HuH-7.5 (cell line): Measurements from ENCODE around the gene FTH1.
"Not testable (repeated sequence)": the region's sequence is repeated elsewhere in the genome, so short reads cannot be mapped to it uniquely, and the experiment has no call there.

Experiments used
- DNase-seq: peaks from one replicate; pipeline ENCODE4 v3.0.0; 2011; ENCODE audit warnings: low spot score

FTH1 gene

DNA sequence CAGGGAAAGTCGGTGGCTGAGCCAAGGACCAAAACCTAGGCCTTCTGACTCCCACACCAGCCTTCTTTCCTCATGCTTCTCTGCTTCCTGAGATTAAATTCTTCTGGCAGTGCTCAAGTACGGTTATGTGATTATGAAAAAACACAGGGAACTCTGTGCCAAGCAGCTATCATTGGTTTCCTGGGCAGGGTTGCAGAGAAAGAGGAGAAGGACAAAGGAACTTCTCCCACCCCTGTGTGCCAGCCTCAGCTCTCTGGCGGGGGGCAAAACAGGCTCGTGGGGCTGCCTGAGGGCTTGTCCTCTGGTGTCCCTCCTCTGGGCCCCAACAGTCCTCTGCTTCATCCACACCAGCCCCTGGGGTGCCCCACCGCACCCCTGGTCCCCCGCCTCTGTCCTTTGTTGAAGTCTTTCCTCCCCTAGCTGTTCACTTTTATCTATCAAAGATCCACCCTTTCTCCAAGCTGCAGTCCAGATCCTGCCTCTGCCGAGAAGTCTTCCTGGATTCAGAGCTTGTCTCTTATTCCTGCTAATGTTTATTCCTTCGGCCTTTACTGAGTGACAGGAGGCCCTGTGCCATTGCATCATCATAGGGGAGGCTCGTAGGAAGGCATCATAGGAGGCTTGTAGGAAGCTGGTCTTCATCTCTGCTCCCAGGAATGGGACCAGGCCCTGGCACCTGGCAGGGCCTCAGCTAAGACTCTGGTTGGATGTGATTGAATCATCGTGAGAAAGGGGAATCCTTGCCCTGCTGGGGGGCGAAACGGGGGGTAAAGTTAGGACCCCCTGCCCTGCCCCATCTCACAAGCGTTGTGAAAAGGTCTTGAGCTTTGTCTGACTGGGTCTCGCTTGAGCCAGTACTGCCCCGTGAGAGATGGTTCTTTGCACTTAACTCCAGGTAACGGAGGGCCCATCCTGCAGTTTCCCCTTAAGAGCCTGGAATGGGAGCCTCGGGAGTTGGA is 11.5 kb upstream of the FTH1 start:
- no peak for DNase-seq

DNA sequence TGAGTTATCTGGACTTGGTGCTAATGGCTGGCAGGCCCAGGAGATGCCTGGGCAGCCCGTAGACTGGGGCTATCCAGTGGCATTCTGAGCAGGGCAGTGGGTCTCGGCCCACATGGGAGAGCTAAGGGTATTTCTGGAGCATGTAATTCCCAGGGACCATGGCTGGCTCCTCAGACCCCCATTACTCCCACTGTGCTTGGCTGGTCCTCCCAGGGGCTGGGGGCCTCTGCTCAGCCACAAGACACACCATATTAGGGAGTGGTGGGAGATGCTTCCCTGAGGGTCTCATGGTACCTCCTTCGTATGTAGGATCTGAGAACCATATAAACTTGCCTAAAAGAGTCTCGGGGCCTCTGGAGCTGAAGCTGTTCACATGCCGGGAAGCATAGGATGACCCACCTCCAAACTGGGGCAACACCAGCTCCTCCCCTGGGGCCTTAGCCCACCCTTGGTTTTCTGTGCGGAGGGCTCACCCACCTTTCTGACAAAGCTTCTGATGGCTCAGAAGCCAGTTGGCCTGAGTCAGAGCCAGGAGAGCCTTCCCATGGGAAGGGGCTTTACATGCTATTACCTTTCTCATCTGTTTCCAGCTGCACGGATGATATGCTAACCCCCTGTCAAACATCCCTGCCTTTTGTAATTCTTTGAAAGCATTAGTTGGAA is 9.5 kb upstream of the FTH1 start:
- DNase-seq = no peak

DNA sequence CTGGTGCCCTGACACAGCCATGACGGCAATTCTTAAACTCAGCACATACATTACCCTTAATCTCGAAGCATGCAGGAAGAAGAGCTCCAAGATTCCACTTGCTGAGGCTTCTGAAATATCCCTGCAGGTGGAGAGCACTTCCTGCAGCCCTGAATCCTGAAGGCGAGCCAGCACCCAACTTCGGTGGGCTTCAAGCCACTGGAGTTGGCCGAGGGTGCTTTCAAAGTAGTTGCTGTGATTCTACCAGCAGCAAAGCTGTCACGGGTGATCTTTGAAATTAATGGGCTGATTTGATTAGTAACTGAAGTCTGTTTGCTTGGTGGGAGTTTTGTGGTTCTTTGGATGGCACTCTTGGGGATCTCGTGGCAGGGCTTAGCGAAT is 9.0 kb upstream of the FTH1 start:
- DNase-seq = no peak

DNA sequence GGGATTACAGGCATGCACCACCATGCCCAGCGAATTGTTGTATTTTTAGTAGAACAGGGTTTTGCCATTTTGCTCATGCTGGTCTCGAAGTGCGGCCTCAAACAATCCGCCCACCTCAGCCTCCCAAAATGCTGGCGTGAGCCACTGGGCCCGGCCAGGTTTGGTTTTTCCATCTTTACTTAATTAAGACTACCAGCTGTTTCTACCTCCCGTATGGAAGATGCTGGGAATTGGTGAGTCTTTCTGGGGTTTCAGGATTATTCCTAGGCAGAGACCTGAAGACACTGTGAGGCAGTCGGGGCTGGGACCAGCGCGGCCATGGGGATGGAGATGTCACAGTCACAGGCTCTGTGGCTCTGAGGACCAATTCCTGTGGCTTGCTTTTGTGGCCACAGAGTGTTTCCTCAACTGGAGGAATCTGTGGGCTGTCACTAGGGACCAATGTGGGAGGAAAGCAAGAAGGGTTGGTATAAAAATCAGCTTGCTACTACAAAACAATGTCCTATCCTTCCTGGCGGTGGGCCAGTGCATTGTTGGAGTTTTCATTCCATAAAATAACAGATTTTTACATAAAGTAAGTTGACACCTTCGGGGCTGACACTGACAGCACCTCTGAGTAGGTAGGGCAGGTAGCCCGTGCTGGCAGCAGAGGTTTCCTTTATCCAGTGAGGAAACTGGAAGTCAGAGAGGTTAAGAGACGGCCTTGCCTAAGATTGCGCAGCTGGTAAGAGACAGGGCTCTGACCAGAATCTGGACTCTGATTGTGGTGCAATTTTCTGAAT is 8.4 kb upstream of the FTH1 start:
- DNase-seq = no peak

DNA sequence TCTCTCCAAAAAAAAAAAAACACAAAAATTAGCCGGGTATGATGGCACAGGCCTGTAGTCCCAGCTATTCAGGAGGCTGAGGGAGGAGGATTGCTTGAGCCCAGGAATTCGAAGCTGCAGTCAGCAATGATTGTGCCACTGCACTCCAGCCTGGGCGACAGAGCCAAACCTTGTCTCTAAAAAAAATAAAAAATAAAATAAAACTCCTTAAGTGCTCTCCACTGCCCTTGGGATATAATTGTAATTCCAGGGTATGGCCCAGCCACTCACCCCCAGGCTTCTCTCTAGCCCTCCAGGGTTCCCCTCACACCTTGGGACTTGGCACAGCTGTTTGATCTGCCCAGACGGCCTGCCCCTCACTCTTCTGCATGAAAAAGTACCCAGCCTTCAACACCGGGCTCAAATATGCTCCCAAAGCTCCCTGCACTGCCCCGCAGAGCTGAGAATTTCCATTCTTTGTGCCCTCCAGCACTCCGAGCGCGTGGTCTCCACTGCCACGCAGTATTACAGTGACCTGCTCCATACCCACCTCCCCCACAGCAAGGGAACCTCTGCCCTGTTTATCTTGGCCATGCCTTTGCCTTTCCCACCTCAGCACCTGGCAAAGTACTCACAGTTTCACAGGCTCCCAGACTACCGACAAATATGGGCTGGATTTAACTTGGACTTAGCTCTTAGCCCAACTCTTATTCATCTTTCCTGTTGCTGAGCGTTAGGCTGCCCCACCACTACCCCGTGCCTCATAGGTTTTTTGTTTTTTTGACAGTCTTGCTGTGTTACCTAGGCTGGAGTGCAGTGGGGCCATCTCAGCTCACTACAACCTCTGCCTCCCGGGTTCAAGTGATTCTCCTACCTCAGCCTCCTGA is 7.6 kb upstream of the FTH1 start:
- DNase-seq = no peak

DNA sequence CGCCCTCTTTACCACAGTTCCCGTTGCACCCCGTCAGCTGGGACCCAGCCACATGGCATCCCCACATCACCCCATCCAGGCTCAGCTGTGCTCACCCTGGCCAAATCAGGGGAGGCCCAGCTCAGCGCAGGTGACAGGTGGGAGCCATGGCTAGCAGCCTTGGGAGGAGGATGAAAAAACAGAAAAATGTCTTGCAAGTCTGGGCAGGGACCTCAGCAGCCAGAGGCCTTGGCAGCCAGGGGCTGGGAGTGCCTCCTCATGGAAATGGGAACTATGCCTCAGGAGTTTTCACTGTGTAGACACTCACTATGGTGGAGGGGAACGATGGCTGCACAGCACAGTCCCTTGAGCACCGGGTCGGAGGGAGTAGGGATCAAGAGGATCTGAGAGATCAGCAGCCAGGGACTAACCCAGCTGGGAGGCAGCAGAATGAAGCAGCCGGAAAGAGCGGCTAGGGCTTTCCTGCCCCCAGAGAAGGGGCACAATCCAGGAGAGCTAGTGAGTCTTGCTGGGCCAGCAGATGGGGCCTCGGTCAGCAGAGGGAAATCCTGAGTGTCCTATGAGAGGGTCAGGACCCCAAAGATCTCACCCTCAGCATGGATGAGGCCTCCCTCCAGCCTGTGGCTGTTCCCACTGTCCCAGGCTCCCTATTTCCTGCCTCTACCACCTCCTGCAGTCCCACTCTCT is 6.2 kb upstream of the FTH1 start:
- DNase-seq = no peak

DNA sequence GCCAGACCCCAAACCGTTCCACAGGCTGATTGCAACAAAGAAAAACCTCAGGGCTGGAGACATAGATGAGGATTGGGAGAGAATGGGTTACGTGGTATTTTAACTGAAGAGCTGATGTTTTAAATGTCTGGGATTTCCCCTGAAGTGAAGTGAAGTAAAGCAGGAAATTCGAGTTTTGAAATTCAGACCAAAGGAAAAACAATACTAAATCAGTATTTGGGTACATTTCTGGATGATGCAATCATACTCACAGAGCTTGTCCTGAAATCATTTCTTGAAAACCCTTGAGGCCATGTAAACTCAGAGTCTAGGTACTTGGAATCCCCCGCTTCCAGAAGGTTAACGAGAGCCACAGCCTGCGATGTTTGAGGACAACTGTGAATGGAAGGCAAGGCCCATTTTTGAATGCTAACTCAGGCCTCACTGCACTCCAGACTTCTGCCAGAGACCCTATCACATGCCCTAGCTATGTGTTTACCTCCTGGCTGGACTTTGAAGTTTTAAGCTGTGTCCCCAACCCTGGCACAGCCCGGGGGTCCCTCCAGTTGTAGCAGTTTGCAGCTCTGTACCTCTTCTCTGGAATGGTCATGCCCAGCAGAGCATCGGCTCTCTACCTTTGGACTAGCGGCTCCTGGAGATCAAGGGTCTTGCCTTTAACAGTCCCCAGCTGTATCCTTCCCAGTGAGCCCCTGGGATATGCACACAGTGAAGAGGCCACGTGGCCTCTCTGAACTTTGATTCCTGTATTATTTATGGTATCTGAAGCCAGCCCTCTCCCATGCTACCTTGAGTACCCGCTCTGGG is 5.4 kb upstream of the FTH1 start:
- no peak for DNase-seq

DNA sequence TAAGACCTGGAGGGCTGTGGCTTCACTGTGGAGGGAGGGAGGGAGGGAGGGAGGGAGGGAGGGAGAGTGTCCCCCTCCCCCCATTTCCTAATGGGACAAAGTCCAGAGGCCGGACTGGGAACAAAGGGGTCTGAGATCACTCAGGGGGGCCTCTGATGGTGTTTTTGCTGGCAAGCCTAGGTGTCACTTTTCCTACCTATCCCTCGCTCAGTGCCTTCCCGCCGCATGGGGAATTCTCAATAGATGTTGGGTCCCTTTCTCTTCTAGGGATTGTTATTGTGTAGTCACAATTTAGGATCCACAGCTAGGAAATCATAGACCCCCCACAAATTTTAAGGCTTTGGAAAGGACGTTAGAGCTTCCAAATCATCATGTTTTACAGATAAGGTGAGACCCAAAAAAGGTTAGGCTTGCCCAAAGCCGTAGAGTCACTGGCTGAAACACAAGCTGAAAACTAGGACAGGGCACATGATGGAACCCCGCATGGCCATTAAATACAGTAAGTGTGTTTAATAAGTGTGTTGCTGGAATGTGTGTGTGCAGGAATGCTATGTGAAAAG is 4.8 kb upstream of the FTH1 start:
- no peak for DNase-seq

DNA sequence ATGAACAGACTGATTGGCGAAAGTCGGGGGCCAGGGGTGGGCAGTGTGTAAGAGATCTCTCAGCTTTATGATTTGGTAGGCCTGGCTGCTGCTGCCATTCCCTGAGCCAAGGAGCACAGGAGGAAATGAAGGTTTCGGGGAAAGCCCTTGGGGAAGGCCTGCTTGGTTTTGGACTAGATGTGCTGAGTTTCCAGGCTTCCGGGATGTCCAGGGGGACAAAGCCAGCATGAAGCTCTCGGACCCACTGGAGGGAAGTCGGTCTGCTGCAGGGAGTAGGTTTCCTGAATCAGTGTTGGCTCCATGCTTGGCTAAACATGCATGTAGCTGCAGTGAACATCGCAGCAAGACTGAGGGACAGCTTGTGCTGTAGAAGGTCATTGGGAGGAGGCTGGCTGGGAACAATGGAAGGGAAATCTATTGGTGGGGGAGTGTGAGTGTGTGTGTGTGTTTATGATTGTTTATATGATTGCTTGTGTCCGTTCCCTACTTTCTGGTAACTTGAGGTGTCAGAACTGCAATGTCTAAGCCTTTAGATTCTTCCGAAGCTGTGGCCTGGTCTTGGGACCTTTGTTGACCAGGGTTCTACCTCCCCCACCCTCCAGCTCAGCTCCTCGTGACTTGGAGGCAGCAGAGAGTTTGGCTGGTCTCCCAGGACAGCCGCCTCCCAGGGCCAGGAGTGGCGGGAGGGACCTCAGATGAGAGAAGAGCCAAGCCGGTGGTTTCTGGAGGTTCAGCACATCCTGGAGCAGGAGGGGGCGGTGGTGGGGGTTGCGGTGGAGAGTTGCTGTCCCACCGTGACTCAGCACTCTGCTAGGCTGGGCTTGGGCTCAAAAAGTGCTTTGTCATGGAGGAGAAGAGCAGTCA is 4.0 kb upstream of the FTH1 start:
- peak; percentile 90 for DNase-seq

DNA sequence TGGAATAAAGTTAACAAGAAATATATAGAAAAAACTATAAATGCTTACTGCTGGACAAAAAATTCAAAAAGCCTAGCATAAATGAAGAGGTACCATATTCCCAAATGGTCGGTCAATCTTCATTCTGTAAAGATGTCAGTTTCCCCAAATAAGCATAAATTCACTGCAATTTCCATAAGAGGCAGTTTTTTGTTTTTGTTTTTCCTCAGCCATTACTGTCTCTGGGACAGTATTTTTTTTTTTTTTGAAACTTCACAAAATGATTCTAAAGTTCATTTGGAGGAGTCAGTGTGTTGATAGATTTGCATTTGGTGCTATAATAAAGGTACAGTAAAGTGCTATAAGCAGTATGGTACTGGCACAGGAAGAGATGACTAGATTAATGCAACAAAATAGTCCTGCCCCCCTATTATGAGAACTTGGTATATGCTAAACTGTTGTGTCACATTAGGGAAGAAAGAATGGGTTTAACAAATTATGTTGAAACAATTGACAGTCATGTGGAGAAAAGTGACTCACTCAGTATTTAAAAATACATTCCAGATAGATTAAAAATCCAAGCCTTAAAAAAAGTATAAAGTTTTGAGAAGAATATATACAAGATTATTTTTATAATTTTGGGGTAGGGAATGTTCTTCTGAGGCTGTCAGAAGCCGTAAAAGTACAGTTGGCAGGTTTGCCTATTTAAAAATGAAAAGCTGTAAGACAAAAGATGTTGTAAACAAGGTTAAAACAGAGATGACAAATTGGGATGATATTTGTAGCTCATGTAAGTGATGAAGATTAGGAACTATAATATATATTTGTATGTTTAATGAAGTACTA is 2.6 kb upstream of the FTH1 start:
- no peak for DNase-seq

DNA sequence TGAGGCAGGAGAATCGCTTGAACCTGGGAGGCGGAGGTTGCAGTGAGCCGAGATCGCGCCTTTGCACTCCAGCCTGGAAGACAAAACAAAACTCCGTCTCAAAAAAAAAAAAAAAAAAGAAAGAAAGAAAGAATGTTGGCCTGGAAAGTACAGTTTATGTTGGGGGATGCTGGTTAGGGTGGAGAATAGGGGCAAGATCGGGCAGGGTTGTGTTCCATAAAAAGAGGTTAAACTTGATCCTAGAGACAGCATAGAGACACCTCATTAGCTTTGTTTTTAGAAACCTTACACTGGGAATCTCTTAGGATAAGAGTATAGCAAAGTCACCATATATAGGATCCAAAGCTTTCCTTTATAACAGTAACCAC is 1.9 kb upstream of the FTH1 start:
- no peak for DNase-seq

DNA sequence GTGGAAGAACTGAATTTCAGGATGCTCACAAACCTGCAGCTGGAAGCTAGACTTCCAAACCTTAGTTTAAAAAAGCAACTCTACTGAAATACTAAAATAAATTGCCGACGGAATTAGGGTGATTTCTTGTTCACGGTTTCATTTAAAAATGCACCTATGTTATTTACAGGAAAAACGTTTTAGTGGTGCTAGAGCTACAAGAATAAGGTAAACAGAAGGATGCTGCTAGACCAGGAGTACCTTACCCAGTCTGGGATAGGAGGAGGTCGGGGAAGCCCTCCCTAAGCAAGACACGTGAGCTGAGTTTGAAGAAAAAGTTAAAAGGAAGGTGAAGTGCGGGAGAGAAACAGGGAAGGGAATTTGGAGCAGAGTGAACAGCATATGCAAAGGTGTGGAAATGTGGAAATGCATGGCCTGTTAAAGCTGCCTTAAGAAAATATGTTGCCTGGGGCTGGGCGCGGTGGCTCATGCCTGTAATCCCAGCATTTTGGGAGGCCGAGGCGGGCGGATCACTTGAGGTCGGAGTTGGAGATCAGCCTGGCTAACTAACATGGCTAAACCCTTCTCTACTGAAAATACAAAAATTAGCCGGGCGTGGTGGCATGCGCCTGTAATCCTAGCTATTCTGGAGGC is 1.4 kb upstream of the FTH1 start:
- DNase-seq = no peak

DNA sequence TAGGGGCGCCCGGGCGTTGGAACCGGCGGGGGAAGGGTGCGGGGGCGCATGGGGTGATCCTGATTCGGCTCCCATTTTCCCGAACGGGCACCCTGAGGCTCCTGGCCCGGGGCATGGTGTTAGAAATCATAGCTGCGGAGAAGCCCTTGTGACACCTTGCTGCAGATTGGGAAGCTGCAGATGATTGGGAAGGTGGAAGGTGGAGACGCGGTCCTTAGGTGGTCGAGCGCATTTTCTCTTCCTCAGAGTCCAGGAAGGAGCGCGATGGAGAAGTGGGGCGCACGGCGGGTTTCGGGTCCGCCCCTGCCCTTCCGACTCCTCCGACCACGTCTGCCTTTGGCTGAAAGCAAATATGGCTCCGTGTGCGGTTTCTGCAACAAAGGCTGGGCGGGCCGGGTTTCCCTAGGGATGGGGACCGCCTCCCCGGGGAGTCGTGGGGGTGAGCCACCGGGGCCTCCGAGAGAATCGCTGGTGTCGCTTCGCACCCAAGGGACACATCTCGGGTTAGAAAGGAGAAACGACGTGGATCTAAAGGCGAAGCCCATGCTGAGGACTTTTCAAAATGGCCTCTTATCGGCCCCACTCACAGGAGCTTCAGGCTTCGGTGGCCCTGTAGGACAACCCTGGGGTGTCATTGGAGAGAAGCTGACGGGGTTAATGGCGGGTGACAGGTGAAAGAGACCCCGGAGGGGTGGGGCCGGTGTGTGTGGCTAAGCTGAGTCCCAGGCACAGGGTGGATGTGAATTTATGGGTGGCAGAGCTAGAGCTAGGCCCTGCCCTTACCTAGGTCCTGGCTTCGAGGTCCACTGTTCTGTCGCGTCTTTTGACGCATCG is 707 bp upstream of the FTH1 start:
- DNase-seq = peak; percentile 65

DNA sequence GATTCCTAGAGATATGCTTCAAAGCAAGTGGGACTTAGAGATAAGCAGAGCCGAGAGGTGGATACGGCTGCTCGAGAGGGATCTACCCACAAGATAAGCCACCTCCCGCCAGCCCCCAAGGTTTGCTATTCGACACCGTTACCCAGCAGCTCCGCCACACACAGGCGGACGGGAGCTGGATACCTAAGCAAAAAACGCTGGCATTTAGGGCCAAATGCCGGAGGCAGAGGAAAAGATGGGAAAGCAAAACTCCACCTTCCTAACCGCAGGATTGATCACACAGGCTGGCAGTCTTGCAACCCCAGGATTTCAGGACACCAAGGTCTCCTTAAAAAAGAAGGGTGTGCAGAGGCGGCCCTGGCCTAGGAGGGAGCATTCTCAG is 709 bp downstream of the FTH1 start:
- no peak for DNase-seq

DNA sequence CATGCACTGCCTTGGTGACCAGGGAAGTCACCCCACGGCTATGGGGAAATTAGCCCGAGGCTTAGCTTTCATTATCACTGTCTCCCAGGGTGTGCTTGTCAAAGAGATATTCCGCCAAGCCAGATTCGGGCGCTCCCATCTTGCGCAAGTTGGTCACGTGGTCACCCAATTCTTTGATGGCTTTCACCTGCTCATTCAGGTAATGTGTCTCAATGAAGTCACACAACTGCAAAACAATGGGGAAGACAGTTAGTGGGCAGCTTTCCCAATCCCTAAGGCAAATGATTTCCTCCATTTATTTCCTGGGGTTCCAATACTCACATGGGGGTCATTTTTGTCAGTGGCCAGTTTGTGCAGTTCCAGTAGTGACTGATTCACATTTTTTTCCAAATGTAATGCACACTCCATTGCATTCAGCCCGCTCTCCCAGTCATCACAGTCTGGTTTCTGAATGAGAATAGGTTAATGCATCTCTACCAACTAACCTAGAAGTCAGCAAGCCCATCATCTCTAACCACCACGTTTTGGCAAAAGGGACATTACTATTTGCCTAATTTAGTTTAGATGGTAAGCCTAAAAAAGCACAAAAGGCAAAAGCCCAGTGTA is 2.7 kb downstream of the FTH1 start:
- DNase-seq = not testable (repeated sequence)

DNA sequence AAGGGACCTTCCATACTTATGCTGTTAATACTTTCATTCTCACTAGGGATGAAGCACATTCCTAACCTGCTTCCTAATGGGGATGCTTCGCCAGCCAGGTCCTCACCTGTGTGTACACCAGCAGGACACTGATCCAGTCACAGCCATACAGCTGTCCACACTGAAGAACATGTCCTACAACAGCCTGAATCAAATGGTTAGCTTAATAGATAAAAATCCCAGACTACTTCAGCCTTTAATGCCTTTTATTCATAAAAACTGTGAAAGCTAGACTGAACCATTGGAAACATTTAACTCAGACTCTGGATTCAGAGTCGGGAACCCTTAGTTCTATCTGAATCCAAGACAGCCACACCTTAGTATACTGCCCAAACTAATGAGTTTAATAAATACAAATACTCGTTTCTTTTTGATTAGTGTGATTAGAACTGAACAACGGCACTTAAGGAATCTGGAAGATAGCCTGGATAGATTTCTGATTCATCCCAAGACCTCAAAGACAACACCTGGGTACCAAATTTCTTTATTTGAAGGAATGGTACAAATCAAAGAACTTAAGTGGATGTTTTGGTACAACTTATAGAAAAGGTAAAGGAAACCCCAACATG is 3.3 kb downstream of the FTH1 start:
- DNase-seq = no peak
